ENCODE results near the gene LRRC45. TPM values are rescaled to one million over a fixed set of nuclear protein-coding genes. Genes with fewer than 3 reads are reported as not detected.
A peak's percentile ranks its signal among the peaks of the same experiment; 100 is the strongest.

The LRRC45 gene
- total RNA-seq, 1 donor from 2014 or later = 39.4 TPM

DNA sequence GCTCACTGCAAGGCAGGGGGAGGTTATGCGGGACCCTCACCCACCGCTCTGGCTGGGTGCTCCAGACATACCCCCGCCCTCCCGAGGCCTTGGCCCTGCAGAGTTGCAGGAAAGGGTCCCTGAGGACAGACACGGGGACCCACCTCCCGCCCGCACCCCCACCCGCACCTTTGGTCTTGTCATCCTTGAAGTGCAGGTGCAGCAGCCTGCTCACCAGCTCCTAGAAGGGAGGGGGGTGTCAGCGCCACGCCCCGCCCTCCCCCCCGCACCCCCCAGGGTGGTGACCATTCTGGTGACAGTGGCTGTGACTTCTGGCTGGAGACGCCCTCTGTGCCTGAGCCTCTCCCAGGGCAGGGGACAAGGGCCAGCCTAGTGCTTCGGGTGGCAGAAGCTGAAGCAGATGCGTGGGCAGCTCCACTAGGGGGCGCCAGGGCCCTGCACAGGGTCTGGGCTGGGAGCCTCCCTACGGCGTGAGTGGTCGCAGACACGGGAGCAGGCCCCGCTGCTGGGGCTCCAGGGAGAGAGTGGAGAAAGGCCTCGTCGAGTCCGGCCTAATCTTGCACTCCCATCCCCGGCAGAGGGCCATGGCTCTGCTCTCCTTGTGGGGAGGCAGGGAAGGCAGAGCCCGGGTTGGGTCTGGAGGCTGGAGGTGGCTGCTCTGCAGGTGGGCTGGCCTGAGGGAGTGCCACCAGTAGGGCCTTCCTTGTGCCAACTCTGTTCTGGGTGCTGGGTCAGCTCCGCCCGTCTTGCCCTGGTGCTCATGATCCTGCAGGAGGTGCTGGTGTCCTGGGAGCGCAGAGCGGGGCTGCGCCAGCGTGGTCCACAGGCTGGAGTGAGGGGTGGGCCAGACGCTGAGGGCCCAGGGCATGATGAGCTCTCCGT lies 3.2 kb upstream of the LRRC45 start:
- DNase-seq (ENCODE audit: low spot score, unreplicated experiment) = peak; percentile 65

DNA sequence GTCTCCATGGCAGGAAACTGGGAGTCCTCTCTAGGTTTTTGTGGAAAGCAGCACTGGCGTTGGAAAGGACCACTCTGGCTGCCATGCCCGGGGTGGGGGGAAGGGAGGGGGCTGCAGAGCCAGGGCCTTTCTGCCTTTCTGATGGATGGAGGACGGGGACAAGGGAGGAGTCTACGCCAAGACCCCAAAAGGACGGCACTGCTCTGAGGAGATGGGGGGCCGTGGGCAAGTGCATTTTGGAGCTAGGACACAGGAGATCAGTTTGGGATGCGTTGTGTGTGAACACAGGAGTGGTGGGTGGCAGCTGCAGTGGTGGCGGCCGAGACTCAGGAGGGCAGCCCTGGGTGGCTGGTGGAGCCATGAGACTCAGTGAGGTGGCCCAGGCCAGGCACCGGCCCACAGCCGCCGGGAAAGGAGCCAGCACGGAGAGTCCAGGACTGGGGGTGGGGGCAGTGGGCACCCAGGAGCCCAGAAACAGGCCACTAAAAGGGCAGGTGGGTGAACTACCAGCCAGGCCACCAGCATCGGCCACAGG lies 2.5 kb upstream of the LRRC45 start:
- H3K27ac Mint-ChIP-seq = no peak overlapping the region
- peaks cover 2% of the 10 kb centered on the region for H3K36me3 Mint-ChIP-seq (ENCODE audit: insufficient read depth)
- H3K4me3 Mint-ChIP-seq (ENCODE audit: low read depth) = peak overlapping the region; percentile 29
- H3K4me1 Mint-ChIP-seq (ENCODE audit: low read depth) = peaks cover 11% of the 10 kb centered on the region
- no peaks in the 10 kb centered on the region for H3K9me3 Mint-ChIP-seq (ENCODE audit: low read depth)
- TF ChIP-seq, protein P1, sequence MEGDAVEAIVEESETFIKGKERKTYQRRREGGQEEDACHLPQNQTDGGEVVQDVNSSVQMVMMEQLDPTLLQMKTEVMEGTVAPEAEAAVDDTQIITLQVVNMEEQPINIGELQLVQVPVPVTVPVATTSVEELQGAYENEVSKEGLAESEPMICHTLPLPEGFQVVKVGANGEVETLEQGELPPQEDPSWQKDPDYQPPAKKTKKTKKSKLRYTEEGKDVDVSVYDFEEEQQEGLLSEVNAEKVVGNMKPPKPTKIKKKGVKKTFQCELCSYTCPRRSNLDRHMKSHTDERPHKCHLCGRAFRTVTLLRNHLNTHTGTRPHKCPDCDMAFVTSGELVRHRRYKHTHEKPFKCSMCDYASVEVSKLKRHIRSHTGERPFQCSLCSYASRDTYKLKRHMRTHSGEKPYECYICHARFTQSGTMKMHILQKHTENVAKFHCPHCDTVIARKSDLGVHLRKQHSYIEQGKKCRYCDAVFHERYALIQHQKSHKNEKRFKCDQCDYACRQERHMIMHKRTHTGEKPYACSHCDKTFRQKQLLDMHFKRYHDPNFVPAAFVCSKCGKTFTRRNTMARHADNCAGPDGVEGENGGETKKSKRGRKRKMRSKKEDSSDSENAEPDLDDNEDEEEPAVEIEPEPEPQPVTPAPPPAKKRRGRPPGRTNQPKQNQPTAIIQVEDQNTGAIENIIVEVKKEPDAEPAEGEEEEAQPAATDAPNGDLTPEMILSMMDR (IDR thresholded peaks at IDR 0.05; ENCODE audit: unreplicated experiment) = no peak
- no peak for DNase-seq (ENCODE audit: low spot score, unreplicated experiment)
- H3K27me3 Mint-ChIP-seq = no peaks in the 10 kb centered on the region

More for the DNA sequence above, 3.2 kb upstream of the LRRC45 start:
- H3K9me3 Mint-ChIP-seq (ENCODE audit: low read depth) = no peaks in the 10 kb centered on the region
- no peaks in the 10 kb centered on the region for H3K27me3 Mint-ChIP-seq
- peaks cover 11% of the 10 kb centered on the region for H3K4me1 Mint-ChIP-seq (ENCODE audit: low read depth)
- H3K4me3 Mint-ChIP-seq (ENCODE audit: low read depth) = peak overlapping the region; percentile 14
- H3K27ac Mint-ChIP-seq = no peak overlapping the region
- TF ChIP-seq, protein P1 (IDR thresholded peaks at IDR 0.05; ENCODE audit: unreplicated experiment) = peak; percentile 74
- H3K36me3 Mint-ChIP-seq (ENCODE audit: insufficient read depth) = peaks cover 2% of the 10 kb centered on the region

DNA sequence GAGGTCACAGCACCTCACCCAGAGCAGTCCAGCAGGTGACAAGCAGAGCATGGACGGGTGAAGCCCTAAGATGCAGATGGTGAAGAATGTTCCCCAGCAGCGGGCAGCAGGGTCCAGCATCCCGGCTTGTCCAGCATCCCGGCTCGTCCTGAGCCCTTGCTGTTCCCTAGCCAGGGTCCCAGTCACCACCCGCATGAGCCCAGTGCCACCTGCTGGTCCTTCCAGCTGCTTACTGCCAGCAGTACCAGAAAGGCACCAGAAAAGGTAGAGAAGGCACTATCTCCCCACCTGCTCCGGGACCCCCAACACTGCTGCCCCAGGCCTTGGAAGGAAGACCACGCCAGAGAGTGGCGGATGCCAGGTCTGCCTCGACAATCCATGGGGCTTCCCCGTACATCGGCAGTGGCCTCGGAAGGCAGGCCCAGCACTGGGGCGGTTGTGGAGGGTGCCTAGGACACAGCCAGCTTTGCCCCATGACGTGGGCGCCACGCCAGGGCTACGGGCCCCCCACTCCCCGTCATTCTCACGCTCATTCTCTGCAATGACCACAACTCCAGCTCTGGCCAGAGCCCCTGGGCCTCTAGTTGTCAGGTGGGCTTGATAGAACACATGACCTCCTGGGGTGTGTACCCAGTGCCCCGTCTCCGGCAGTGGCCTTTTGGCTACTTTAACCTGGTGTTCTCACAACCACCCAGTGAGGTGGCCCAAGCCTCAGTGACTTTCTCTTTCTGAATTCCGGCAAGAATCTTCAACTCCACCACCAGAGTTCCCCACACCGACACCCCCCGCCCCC lies 1.8 kb upstream of the LRRC45 start:
- TF ChIP-seq, protein P1 (IDR thresholded peaks at IDR 0.05; ENCODE audit: unreplicated experiment) = peak; percentile 55
- no peaks in the 10 kb centered on the region for H3K9me3 Mint-ChIP-seq (ENCODE audit: low read depth)
- peaks cover 4% of the 10 kb centered on the region for H3K36me3 Mint-ChIP-seq (ENCODE audit: insufficient read depth)
- peak overlapping the region; percentile 79 for H3K4me3 Mint-ChIP-seq (ENCODE audit: low read depth)
- no peak for DNase-seq (ENCODE audit: low spot score, unreplicated experiment)
- H3K4me1 Mint-ChIP-seq (ENCODE audit: low read depth) = peaks cover 11% of the 10 kb centered on the region
- H3K27ac Mint-ChIP-seq = peak overlapping the region; percentile 45
- H3K27me3 Mint-ChIP-seq = no peaks in the 10 kb centered on the region

DNA sequence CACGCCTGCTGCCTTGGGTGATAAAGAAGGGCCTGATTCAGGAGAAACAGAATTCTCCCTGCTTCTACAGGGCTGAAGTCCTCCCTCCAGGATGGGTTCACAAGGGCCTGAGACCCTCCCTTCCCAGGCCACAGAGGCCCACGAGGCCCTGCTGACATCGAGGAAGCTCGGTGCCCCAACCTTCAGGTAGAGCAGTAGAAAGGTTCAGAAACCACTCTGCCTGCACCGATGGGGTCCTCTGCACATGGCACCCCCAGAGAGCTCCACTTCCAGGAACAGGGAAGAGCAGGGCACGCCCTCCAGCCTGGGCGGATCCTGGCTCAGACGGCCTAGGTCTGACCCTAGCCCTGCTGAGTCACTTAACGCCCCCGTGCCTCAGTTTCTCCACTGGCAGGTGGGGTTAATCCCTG lies 1.2 kb upstream of the LRRC45 start:
- DNase-seq (ENCODE audit: low spot score, unreplicated experiment) = no peak
- Mint-ChIP-seq H3K27me3 (no peaks in the 10 kb centered on the region), H3K27ac (no peak overlapping the region), H3K9me3 (ENCODE audit: low read depth) (no peaks in the 10 kb centered on the region), H3K36me3 (ENCODE audit: insufficient read depth) (peaks cover 4% of the 10 kb centered on the region), H3K4me1 (ENCODE audit: low read depth) (peaks cover 11% of the 10 kb centered on the region), H3K4me3 (ENCODE audit: low read depth) (peak overlapping the region; percentile 79)
- TF ChIP-seq, protein P1 (IDR thresholded peaks at IDR 0.05; ENCODE audit: unreplicated experiment) = no peak
